Renal cortical epithelial cell (primary cell): ENCODE data around the gene PRR5L. TPM values are rescaled to one million over a fixed set of nuclear protein-coding genes. Genes with fewer than 3 reads are reported as not detected.
"Not testable (repeated sequence)": the region's sequence is repeated elsewhere in the genome, so short reads cannot be mapped to it uniquely, and the experiment has no call there.

Experiments used
- DNase-seq: peaks from one replicate; pipeline ENCODE4 v3.0.0-alpha.2; 2011; ENCODE audit warnings: low read depth
- total RNA-seq: library from RNA; depleted of rRNA; stranded (reverse); fragments of >200 nt; gene quantifications from 2 replicates; pipeline ENCODE4 v1.2.3, GENCODE V29; 2014

Gene PRR5L
- total RNA-seq, 1 donor from 2014 or later, result 83.1 TPM

GRCh38 chr11:36459046-36459445, 163.0 kb downstream of the PRR5L start:
- no peak for DNase-seq

DNA sequence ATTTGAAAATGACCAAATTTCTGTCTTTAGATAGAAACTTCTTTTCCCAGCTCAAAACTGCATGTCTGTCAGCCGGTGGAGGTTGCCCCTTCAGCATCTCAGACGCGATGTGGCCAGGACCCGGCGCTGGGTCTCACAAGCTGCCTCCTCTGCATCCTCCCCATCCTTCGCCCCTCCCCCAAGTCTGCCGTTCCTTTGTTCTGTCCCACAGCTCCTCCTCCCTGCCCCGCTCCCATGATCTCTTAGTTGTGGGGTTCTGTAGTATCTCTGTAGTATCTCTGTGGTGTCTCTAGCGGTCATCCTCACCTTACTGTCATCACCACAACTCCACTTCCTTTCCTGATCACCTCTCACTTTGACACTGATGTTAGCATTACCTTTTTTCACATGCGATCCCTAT, 164.1 kb downstream of the PRR5L start:
- no peak for DNase-seq

- DNase-seq, result no peak
Observed at GRCh38 chr11:36462321-36462720, 166.2 kb downstream of the PRR5L start.

- no peak for DNase-seq
Observed at GRCh38 chr11:36463781-36464180, 167.7 kb downstream of the PRR5L start.

DNA sequence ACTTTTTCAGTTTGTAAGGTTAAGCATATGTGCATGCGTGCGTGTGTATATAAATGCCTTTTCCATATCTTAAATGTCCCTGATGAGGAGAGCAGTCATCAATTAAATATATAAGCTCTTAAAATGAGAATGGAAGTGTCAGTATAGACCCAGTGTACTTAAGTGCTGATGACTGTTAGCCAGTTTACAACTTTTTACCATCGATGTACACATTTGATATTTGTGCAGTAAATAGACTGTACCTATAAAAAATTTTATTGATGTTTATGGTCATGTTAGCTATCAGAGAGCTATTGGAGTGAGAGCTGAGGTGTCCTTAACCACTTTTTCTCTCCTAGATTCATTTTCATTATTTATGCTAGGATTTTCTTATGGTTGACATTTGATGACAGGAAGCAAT, 168.6 kb downstream of the PRR5L start:
- DNase-seq, result no peak

DNA sequence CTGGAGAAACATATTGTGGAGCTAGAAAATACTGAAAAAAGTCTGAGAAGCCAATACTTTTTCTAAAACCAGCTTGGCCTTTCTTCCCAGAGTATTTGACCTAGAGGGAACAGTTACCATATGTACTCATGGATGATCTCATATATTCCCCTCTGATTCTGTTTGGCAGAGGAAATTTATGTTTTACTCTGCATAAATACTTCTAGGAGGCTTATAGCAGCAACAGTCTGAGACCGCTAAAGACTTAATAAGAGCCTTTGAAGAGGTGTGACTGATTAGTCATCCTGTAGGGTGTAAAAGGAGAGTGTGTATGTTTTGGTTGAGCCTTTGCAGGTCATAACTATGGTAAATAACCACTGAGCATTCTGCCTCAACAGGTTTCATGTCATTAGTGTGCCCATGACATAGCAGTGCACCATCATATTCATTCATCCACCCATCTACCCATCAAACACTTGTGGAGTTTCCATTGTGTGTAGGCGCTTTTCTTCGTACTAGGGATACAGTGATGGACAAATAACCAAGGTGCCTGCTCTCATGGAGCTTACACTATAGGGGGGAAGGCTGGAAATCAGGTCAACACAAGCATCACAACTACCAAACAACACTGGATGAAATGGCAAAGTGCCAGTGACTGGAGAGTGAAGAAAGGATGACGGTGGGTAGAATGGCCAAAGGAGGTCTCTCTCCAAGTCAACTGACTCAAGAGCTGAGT, 169.5 kb downstream of the PRR5L start:
- DNase-seq, result peak; percentile 33

- DNase-seq, result no peak
Observed at GRCh38 chr11:36467012-36467411, 170.9 kb downstream of the PRR5L start.

- DNase-seq, result no peak
Observed at GRCh38 chr11:36467916-36468315, 171.8 kb downstream of the PRR5L start.

GRCh38 chr11:36469063-36469462, 173.0 kb downstream of the PRR5L start:
- DNase-seq, result no peak

GRCh38 chr11:36469881-36470802, 174.1 kb downstream of the PRR5L start:
- DNase-seq, result peak; percentile 77

- DNase-seq, result no peak
Observed at GRCh38 chr11:36471577-36471976, 175.5 kb downstream of the PRR5L start.

- no peak for DNase-seq
Observed at GRCh38 chr11:36475192-36475591, 179.1 kb downstream of the PRR5L start.

DNA sequence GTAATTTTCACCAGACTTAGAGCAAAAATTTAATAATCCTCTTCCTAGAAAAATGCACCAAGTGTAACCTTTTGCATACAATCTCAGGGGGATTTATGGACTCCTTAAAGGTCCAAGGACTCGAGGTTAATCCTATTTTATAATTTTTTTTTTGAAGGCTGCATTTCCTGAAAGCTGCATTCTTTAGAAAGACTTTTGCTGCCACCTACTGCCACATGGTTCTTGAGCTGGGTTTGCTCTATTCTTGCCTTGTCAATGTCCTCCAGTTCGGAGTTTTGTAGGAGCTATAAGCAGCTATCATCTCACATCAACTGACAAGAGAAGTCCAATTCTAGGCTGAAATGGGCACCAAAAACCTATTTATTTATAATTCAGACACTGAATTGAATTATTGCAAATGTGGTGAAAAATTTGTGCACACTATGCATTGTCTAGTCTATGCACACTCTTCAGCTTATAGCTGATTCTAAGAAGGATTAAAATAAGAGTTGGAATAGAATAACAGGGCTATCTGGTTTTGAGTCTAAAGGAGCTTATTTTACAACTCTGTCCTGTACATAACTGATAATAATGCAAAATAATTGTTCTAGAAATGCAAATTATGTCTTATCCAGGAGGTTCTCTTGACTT, 182.7 kb downstream of the PRR5L start:
- peak; percentile 58 for DNase-seq

GRCh38 chr11:36480833-36481232, 184.7 kb downstream of the PRR5L start:
- DNase-seq, result no peak

GRCh38 chr11:36483042-36483441, 187.0 kb downstream of the PRR5L start:
- not testable (repeated sequence) for DNase-seq

DNA sequence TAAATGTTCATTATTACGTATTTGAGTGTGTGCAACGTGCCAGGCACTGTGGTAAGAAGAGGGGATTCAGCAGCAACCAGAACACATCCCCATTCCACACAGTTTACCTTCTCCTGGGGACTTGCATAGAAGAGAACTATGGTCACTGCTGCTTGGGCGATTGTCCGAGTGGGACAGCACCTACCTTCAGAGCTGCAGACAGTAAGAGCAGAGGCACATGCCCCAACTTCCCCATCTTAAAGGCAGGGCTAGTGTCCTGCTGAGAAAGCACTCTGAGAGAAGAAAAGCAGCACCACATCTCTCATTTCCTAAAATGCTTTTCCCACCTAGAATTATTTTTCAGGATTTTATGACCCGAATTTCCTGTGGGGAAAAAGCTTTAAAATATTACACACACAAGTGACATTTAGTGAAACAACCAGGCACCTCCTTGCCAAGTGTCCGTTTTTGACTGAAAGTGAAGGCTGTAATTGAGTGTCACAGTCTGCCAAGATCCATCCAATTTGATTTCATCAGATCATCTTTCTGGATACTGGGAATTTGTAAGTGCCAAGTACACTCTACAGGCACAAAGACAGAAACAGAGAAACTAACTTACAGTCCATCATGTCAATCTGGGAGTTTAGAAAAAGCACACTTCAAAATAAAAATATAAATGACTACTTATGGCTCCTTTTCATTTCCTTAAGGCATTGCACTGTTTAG, 189.4 kb downstream of the PRR5L start:
- no peak for DNase-seq

- no peak for DNase-seq
Observed at GRCh38 chr11:36487619-36488018, 191.5 kb downstream of the PRR5L start.

GRCh38 chr11:36488096-36488495, 192.0 kb downstream of the PRR5L start:
- no peak for DNase-seq

DNA sequence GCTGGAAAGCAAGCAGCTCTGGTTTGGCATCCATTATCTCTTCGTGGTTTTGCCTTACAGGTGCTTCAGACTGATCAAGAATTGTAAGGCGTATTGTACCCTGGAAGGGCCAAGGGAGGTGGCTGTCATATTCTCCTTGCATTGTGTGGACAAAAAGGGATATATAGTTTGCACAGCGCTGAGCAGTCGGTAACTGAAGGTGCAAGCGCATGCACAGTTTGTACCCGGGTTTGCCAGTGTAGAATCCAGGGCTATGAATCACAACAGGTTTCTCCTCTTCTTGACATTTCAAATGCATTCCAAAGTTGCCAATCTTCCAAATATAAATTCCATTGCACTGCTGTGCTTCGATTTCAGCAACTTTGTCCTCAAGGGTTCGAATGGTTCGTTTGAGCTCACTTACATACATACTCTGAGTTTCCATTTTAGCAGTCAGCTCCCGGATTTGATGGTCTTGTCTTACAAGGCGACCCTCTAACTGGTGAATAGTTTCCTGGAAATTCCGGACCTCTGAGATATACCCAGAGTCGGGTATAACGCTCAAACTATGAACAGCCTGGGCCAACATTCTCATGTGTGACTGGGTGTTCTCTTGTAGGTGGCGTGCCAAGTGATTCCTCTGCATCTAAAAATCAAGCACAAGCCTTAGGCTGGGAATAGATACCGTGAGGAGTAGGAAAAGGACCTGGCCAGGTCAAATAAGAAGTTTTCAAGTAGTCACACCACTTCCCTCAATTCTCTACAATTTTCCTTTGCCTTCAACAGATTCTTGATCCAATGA, 194.1 kb downstream of the PRR5L start:
- DNase-seq, result no peak

GRCh38 chr11:36492724-36493304, 196.7 kb downstream of the PRR5L start:
- peak; percentile 51 for DNase-seq

- DNase-seq, result no peak
Observed at GRCh38 chr11:36493332-36493731, 197.2 kb downstream of the PRR5L start.
